ENCODE measurements around the gene TENM3.
"Not testable (repeated sequence)": the region's sequence is repeated elsewhere in the genome, so short reads cannot be mapped to it uniquely, and the experiment has no call there.

The TENM3 gene

DNA sequence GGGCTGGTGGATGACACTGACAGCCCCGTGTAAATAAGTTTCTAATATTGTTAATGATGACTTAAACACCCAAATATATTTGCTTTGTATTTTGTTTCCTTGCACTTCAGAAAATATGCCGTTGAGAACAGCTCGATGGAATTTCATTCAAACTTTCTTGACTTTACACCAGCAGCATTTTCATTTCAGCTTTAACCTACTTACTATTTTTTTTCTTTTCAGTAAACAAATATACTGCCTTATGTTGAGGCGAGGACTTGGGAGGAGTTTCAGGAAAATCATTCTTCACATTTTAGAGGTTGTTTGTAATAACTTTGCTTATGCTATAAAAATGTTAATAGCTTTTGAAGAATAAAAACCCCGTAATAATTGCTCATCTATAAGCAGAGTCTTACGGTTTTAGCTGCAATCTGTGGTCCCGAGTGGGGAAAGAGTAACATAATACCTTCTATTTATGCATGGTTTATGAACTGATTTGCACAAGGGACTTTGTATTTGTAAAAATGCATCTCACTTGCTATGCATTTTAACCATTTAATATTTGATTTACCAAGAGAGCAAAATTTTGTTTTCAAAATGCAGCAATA is 14.1 kb upstream of the TENM3 start:
- DNase-seq: no peak

DNA sequence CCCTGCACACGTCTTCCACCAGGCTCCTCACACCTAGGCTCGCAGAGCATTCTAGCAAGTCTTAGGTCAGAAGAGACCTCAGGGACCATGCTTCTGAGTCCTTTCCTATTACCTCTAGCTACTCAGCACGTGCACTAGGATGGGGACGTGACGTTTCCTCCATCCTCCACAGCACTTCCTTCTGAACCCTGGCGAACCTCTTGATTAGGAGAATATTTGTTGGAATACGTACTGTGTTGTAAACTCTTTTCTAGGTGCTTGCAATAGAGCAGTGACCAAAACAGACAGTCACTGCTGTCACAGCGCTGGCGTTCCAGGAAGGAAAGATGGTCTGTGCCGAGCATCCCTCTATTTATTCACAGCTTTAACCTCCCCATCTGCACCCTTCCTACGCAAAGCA is 12.9 kb upstream of the TENM3 start:
- DNase-seq: no peak

DNA sequence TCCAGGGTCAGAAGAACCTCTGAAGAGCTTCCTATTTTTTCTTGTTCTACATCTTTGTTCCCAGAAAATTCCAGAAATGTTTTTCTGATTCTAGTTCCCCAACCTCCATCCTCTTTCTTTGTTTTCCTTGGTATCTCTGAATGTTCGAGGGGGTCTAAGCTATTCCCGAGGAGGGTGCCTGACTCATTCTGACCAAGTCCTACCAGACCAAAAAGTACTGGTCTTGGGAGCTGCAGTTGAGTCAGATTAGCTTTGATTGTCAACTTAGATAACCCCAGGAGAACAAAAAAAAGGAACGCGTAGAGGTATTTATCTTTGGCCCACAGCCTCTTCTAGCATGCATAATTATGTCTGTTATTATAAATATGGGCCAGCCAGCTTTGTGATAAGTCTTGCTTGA is 12.1 kb upstream of the TENM3 start:
- no peak for DNase-seq

DNA sequence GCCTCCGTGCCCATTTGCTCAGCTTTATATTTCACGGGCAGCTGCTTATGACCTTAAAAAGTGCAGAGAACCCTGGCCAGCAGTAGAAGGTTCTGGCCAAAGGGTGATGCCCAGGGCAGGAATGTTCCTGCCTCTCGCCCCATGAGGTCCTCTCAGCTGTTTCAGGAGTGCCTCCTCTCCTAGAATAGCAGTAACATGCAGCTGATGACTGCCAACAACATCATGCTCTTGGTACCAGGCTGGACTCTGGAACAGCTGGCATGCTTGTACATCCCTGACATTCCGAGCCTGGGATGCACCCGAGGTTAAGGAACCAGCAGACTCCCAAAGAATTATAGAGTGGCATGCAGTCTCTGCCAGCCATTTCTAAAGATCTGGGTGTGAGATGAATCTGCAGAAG is 11.7 kb upstream of the TENM3 start:
- no peak for DNase-seq

DNA sequence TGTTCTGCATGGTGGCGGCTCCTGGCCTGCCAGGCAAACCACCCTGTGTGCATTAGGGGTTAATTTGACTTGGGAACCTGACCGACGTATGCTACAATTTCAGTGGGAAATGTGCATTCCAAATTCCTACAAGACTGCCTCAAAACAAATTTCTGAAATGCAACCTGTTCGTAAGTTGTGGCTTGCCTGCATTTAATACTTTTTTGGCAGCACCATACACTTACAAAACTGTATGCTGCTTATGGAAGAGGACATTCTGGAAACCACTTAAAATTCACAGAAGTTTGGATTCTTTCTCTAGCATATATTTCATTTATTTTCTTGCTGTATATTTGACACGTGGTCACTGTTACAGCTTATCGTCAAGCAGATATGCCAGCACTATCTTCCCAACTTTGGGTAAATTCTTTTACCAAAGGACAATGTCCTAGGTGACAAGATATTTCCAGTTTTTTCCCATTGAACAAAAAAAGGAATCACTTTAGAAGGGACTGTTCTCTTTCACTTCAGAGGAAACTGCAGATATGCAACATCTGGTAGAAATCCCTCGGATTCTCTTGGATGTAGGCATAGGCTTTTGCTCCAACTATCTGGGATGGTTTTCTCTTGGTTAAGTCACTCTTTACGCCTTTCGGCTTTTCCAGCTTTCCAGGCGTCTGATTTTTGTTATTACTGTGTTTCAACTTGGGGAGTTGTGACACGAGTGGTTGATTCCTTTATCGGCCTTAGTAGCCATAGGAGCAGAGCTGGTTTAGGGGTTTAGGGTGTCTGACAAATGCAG is 9.7 kb upstream of the TENM3 start:
- DNase-seq: no peak

DNA sequence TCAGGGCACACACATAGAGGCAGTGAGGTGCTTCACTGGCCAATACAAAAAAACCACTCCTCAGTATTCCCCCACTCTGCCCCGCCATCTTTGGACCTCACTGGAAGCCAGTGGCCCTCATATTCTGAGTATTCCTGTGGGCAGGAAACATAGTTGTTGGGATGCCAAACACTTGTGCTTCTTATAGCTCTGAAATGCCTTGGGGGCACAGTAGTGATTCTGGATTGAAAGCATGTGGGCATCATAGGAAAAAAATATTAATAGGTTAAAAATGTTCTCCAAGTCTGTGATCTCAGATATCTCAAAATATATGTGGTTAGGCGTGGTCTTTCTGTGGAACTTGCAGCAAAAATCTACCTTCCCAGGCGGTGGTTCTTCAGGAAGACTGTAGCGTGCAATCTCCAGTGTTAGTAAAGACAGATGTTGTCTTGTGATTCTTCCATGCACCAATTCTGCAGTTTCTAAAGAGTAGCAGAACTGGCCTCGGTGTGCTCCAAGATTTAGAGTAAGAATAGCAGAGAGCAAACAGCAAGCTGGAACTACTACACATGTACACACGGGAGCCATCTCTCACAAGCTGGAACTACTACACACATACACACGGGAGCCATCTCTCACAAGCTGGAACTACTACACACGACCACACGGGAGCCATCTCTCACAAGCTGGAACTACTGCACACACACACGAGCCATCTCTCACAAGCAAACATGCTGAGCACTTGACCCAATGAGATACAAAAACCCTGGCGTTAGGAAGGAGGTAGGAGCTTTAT is 8.0 kb upstream of the TENM3 start:
- DNase-seq: no peak

DNA sequence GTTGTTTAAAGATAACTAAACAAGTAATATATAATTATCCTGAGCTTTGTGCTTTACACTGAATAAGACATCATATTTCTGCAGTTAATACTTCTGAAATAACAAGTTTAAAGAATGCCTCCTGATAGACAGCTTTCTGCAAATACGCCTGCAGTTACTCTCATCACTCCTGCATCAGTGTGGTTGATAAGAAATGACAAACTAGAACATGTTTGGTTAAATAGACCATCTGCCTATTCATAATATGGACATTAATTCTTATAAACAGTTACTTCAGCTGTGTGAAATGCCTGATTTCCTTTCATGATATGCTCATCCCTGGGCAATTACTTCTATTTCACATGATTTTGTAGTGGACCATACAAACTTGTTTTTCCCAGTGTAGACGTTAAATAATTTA is 7.0 kb upstream of the TENM3 start:
- no peak for DNase-seq

DNA sequence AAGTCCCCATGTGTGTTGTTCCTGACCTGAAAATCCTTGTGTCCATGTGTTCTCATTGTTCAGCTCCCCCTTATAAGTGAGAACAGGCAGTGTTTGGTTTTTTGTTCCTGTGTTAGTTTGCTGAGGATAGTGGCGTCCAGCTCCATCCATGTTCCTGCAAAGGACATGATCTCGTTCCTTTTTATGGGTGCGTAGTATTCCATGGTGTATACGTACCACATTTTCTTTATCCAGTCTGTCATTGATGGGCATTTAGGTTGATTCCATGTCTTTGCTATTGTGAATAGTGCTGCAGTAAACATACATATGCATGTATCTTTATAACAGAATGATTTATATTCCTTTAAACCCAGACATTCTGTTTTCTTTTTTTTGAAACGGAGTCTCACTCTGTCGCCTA is 6.2 kb upstream of the TENM3 start:
- DNase-seq: not testable (repeated sequence)

DNA sequence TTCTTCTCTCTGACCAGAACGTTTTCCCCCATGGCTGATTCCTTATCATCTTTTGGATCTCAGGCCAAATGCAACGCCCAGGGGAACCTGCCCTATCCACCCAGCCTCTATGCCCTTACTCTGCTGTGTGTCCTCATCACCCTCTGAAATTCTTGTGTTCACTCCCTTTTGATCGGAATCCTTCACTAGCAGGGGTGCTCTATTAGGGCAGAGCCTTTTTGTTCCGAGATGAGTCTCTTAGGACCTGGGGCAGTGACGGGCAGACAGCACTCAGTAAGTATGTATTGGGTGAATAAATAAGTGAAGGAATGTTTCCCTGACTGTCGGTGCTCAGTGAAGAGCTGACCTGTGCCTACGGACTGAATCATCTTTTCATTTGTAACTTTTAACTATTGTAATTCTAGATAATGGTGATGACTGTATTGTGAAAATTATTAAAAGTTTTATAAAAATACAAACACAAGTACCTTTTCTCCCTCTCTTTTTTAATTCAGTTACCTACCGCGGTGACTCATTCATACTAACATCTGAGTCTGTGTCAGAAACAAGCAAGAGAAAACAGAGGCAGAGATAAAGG is 4.8 kb upstream of the TENM3 start:
- no peak for DNase-seq

DNA sequence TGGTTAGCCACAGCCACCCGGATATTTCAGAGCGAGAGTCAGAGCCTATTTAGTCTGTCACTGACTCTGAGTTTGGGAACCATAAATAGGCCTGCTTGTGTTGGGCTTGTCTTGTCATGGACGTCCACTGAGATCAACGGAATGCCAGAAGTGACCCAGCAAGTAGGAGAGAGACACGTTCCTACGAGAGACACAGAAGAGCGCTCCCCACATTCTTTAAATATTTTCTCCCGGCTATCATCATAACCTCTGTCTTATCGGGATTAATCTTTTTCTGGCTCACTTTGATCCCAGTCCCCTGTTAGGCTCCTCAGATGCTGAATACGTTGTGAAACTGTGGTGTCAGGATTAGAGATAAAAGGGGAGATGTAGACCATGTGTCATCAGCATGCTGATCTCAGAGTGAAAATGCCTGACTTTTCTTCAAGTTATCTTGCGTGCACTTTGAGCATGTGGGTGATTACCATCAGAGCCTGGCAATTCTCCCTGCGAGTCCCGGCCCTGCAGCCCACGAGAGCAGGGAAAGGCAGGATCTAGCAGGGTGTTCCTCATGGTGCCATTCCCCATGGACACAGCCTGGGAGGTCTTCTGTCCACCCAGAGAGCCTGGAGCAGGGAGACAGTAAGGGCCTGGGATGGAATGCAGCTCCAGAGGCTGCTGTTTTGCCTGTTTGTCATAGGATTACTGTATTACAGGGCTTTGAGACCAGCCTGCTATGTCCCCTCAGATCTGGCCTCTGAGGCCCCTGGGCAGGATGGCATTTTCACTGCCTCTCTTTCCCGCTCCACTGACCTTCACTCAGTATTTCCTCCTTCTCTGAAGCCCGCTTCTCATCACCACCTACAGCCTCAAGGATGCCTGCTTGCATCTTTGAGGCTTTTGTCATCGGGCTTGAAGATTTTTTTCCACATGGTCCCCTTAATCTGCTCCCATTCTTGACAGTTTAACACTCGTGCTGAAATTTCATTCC is 2.8 kb upstream of the TENM3 start:
- no peak for DNase-seq

DNA sequence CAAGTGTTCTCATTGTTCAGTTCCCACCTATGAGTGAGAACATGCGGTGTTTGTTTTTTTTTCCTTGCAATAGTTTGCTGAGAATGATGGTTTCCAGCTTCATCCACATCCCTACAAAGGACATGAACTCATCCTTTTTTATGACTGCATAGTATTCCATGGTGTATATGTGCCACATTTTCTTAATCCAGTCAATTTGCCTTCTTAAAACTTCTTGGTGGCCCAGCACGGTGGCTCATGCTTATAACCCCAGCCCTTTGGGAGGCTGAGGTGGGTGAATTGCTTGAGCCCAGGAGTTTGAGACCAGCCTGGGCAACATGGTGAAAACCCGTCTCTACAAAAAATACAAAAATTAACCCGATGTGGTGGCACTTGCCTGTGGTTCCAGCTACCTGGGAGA is 942 bp upstream of the TENM3 start:
- DNase-seq: not testable (repeated sequence)

DNA sequence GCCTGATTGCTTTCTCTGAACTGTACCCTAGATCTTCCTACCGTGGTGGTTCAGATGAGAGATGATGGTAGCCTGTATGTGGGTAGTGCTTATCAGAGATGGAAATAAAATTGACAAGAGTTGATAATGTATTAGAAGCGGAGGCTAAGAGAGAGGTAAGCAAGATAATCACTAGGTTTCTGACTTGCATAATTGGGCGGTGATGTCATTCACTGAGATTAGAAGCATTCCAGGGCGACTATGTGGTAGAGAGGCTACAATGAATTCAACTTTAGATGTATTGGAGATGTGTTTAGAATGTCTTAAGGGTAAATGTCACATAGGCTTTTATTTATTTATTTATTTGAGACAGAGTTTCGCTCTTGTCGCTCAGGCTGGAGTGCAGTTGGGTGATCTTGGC is 415 bp upstream of the TENM3 start:
- no peak for DNase-seq

DNA sequence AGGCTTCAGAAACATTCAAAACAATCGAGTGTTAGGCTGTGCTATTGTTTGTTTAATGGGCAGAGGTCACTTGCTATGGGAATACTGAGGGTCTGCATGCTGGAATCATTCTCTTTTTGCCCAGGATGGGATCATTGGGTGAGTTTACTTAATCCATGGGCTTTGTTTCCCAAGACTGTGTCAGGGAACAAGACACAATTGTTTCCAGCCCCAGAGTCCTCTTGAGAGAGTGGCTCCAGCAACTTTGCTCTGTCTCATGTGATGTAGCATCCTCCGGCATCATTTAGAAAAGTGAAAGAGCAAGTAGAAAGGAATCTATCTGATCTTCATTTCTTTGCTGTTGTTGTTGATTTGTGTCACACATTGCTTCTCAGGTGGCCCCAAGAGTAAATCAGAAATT is 1.8 kb downstream of the TENM3 start:
- DNase-seq: no peak

DNA sequence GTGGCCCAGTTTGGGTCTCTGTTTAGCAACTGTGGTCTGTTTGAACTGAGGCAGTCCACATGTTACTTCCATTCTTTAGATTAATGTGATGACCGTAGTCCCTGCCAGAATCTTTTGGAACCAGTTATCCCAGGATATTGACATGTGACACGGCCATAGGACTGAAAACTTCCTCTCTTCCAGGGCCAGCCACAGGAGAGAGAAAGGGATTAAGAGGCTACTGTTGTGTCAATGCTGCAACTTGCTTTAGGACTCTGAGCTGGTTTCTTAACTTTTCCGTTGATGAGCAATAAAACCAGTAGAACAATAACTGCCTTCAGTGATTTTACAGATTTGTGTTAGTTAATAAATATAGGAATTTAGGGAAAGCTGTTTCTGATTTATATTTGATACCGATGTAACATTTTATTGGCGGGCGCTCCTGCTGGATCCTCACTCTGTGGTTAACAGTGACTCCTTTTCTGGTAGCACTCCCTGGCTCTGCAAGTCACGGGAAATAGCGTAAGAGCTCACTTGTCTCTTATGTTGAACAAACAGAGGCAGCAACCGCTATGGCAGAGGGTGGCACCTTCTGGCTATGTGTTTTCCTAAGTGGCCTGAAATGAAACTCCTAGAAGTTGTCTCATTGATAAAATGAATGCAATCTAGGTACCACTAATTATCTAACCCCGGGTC is 2.5 kb downstream of the TENM3 start:
- no peak for DNase-seq

DNA sequence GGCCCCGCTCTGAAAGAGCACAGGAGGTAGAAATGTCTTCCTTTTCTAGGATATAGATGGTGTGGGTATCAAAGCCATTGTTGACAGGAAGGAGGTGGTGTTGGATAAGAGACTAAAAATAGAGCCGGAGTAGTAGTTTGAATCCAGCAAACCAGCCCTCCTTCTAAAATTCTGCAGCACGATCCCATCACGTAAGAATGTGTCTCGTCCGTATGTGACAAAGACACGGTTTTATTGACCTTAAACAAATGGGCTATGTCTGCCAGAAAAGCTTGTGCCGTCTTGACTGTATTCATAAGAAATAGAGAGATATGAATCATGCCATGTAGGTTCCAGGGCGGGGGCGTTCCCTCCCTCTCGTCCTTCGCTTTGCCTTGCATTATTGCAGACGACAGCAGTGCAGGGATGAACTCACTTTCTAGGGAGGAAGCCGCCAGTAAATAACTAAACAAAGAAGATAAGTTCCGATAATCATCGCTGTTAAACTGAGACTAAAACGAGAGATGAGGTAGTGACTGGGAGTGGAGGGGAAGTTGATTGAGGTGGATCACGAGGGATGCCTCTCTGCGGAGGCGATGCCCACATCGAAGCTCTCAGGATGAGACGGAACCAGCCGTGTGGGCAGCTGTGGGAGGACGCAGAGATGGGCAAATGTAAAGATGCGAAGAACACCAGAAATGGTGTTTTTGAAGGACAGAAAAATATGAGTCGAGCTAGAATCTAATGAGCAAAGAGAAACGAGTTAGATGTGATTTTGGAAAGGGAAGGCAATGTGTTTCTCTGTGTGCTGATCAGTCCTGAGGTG is 3.4 kb downstream of the TENM3 start:
- no peak for DNase-seq

DNA sequence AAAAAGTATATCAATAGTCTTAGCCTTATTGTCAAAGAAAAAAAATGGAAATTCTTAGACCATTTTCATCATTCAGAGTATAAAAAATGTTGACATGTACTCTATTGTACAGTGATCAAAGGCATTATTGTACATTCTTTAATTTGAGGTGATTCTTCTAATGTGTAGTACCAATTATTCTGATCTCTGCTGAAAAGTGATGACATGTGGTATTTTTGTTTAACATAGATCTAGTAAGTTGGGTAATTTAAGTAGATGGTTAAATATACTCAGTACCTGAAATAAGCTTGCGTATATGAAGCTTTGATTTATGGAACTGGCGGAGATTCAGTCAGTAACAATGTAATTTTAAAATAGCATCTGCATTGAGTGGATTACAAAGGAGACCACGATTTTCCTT is 5.1 kb downstream of the TENM3 start:
- no peak for DNase-seq

DNA sequence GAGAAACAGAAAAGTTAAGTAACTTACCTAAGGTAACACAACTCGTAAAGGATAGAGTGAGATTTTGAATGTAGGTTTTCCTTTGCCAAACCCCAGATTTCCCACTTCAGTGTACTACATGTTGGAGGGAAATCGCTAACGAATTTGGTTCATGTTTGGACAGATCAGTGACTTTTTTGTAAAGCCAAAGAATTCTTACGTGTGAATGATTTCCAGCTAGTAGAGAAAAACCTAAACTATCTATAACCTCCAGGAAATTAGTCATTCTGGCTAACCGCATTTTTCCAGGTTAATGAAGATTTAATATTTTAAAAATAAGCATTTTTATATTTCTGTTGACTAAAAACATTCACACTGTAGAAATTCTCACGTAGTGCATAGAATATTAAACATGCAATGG is 7.2 kb downstream of the TENM3 start:
- DNase-seq: no peak

DNA sequence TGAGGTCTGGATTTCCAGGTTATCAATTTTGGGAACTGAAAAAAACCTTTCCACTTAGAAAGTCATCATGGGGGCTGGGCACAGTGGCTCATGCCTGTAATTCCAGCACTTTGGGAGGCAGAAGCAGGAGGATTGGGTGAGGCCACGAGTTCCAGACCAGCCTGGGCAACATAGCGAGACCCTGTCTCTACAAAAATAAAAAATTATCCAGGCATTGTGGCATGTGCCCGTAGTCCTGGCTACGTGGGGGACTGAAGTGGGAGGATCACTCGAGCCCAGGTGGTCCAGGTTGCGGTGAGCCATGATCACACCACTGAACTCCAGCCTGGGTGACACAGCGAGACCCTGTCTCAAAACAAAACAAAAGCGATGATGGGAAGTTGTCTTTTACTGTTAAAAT is 7.9 kb downstream of the TENM3 start:
- DNase-seq: no peak

DNA sequence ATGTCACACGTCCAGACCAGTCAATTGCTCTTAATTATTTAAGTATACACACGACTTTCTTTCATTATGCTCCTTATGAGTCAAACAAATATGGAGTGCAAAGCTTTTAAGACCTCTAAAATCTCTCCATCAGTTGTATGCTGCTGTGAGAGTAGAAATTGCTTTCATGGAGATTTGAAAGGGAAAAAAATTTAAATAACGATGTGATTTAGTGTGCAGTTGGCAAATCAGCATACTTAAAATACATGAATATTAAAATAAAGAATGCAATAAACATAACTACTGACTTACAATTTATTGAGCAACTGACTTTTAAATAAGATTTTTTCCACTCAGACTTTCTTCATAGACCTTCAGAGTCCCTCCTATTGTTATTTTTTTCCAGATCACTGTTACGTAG is 9.0 kb downstream of the TENM3 start:
- DNase-seq: no peak

DNA sequence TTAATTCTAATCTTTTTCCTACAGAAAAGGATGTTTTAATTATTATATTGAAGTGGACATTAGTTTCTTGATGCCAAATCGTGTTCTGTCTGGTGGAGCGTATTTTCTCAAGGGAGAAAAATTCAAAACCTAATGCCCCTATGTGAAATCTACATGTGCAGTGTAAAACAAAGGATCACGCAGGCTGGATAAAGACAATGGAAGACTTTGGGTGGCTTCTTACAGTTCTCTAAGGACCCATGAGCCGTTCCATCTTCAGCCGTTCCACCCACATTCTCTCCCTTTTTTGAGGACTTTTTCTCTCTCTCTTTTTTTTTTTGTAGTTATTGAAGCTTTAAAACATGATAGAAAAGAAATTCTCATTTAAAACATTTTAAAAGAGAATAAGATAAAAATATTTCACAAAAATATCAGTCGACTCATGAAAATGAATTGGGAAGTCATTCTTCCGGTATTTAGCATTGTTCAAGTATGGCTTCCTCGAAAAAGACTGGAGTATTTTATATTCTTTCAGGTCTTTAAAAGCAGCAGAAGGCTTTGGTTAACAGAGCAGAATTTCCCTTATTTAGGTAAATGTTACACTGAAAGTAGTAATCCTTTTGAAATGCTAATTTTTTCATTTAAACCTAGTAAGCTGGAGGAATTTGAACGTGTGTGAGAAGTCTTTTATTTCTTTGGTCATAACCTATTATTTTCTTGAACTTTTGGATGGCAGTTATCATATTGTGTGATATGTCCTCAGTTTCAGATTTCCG is 11.0 kb downstream of the TENM3 start:
- DNase-seq: no peak
